Loucy (cell line): ENCODE results near the gene ZNF516.

Source experiments
- H2AFZ ChIP-seq: fragments of 200-600 bp; sonication (generic); 2 replicates; pipeline ENCODE4 v1.6.0; 2016; ENCODE audit warnings: antibody characterized with exemption, mild to moderate bottlenecking, low read length, moderate library complexity
- H3F3A ChIP-seq: fragments of 200-600 bp; 2 replicates; pipeline ENCODE4 v1.6.0; 2016; ENCODE audit warnings: antibody characterized with exemption, low read depth, mild to moderate bottlenecking
- H3K27me3 ChIP-seq: fragments of 200-600 bp; sonication (generic); 2 replicates; pipeline ENCODE4 v1.6.1; 2014; ENCODE audit warnings: low read length, mild to moderate bottlenecking; ENCODE audit not compliant: insufficient read depth, poor library complexity, severe bottlenecking
- H3K36me3 ChIP-seq: fragments of 200-600 bp; sonication (generic); 2 replicates; pipeline ENCODE4 v1.6.1; 2016; ENCODE audit warnings: low read length; ENCODE audit not compliant: insufficient read depth
- H3K4me1 ChIP-seq: fragments of 200-600 bp; sonication (generic); 2 replicates; pipeline ENCODE4 v1.5.1; 2014; ENCODE audit warnings: low read length, mild to moderate bottlenecking; ENCODE audit not compliant: insufficient read depth, poor library complexity, severe bottlenecking
- H3K4me2 ChIP-seq: fragments of 200-600 bp; sonication (generic); 2 replicates; pipeline ENCODE4 v1.6.0; 2014; ENCODE audit warnings: antibody characterized with exemption, low read length, low read depth, mild to moderate bottlenecking; ENCODE audit not compliant: poor library complexity, severe bottlenecking
- H3K4me3 ChIP-seq: fragments of 200-600 bp; sonication (generic); 2 replicates; pipeline ENCODE4 v1.5.1; 2014; ENCODE audit warnings: low read length, mild to moderate bottlenecking, mixed read lengths; ENCODE audit not compliant: poor library complexity, severe bottlenecking
- H3K79me2 ChIP-seq: fragments of 200-600 bp; sonication (generic); 2 replicates; pipeline ENCODE4 v1.6.1; 2014; ENCODE audit warnings: low read length; ENCODE audit not compliant: insufficient read depth
- H3K9ac ChIP-seq: fragments of 200-600 bp; sonication (generic); 2 replicates; pipeline ENCODE4 v1.6.0; 2014; ENCODE audit warnings: mild to moderate bottlenecking, low read depth, low read length, moderate library complexity; ENCODE audit not compliant: poor library complexity, severe bottlenecking
- H3K9me2 ChIP-seq: fragments of 200-600 bp; sonication (generic); replicated peaks from 2 replicates; pipeline ENCODE4 v1.6.1; 2016; ENCODE audit warnings: low read depth, low read length, mixed read lengths
- H3K9me3 ChIP-seq: fragments of 200-600 bp; sonication (generic); 2 replicates; pipeline ENCODE4 v1.6.1; 2014; ENCODE audit warnings: mild to moderate bottlenecking, antibody characterized with exemption, low read length, low read depth; ENCODE audit not compliant: insufficient read depth
- H4K20me1 ChIP-seq: fragments of 200-600 bp; sonication (generic); 2 replicates; pipeline ENCODE4 v1.6.0; 2014; ENCODE audit warnings: antibody characterized with exemption, low read length, mild to moderate bottlenecking; ENCODE audit not compliant: insufficient read depth, poor library complexity, severe bottlenecking
- CTCF ChIP-seq: fragments of 200-600 bp; sonication (generic); conservative IDR thresholded peaks from 2 replicates; pipeline ENCODE4 v1.5.1; 2014; ENCODE audit warnings: mild to moderate bottlenecking, antibody characterized with exemption, low read length
- EZH2phosphoT487 ChIP-seq: fragments of 200-600 bp; IDR thresholded peaks from 2 replicates; pipeline ENCODE4 v1.6.1; 2018; ENCODE audit warnings: antibody characterized with exemption, mild to moderate bottlenecking, moderate library complexity, borderline replicate concordance

The ZNF516 gene

GRCh38 chr18:76443519-76444445 lies 51.3 kb downstream of the ZNF516 start:
- H4K20me1 ChIP-seq, result no peaks in the 10 kb centered on the region
- H2AFZ ChIP-seq, result no peak overlapping the region
- no peak overlapping the region for H3K9ac ChIP-seq
- H3K4me1 ChIP-seq, result peaks cover 7% of the 10 kb centered on the region
- H3K27me3 ChIP-seq, result no peaks in the 10 kb centered on the region
- H3K9me3 ChIP-seq, result no peaks in the 10 kb centered on the region
- H3K4me2 ChIP-seq, result no peak overlapping the region
- H3K36me3 ChIP-seq, result peaks cover 7% of the 10 kb centered on the region; the same call in 1 of the 2 replicates
- H3K9me2 ChIP-seq, result no peaks in the 10 kb centered on the region
- H3F3A ChIP-seq, result no peaks in the 10 kb centered on the region
- TF ChIP-seq CTCF, result no peak
- no peak for TF ChIP-seq EZH2phosphoT487
- H3K4me3 ChIP-seq, result no peak overlapping the region
- peaks cover 11% of the 10 kb centered on the region; the same call in 1 of the 2 replicates for H3K79me2 ChIP-seq

- Histone ChIP-seq H3K4me2 (no peak overlapping the region), H3K9me3 (no peaks in the 10 kb centered on the region), H2AFZ (no peak overlapping the region), H3K36me3 (peaks cover 7% of the 10 kb centered on the region; the same call in 1 of the 2 replicates), H3K79me2 (peaks cover 7% of the 10 kb centered on the region; the same call in 1 of the 2 replicates), H3F3A (no peaks in the 10 kb centered on the region), H3K9me2 (no peaks in the 10 kb centered on the region), H4K20me1 (no peaks in the 10 kb centered on the region), H3K4me1 (no peaks in the 10 kb centered on the region), H3K4me3 (no peak overlapping the region), H3K27me3 (no peaks in the 10 kb centered on the region), H3K9ac (no peak overlapping the region)
- TF ChIP-seq CTCF, result no peak
- no peak for TF ChIP-seq EZH2phosphoT487
Observed at GRCh38 chr18:76442413-76443171, 52.5 kb downstream of the ZNF516 start.

- H3K4me1 ChIP-seq, result no peaks in the 10 kb centered on the region
- no peak overlapping the region for H3K9ac ChIP-seq
- no peak overlapping the region for H3K4me3 ChIP-seq
- no peaks in the 10 kb centered on the region for H3K9me3 ChIP-seq
- TF ChIP-seq EZH2phosphoT487, result no peak
- no peak for TF ChIP-seq CTCF
- H3K9me2 ChIP-seq, result no peaks in the 10 kb centered on the region
- H3K27me3 ChIP-seq, result no peaks in the 10 kb centered on the region
- no peaks in the 10 kb centered on the region; the same call in 1 of the 2 replicates for H3K79me2 ChIP-seq
- no peak overlapping the region for H3K4me2 ChIP-seq
- no peak overlapping the region for H2AFZ ChIP-seq
- no peaks in the 10 kb centered on the region for H3F3A ChIP-seq
- H4K20me1 ChIP-seq, result no peaks in the 10 kb centered on the region
- H3K36me3 ChIP-seq, result peaks cover 7% of the 10 kb centered on the region; the same call in 1 of the 2 replicates
Observed at GRCh38 chr18:76441668-76442412, 53.2 kb downstream of the ZNF516 start.
